ENCODE data around the gene ORC1. TPM values are rescaled to one million over a fixed set of nuclear protein-coding genes. Genes with fewer than 3 reads are reported as not detected.

ORC1 gene
- total and polyA plus RNA-seq, 2 of the 8 experiments (the other 6 are each of a cell fraction or from before 2014, with no cell fraction given): 36.9 to 49.0 TPM

GRCh38 chr1:52358851-52359497, 45.2 kb downstream of the ORC1 start (continued):
- TF ChIP-seq, protein P1, sequence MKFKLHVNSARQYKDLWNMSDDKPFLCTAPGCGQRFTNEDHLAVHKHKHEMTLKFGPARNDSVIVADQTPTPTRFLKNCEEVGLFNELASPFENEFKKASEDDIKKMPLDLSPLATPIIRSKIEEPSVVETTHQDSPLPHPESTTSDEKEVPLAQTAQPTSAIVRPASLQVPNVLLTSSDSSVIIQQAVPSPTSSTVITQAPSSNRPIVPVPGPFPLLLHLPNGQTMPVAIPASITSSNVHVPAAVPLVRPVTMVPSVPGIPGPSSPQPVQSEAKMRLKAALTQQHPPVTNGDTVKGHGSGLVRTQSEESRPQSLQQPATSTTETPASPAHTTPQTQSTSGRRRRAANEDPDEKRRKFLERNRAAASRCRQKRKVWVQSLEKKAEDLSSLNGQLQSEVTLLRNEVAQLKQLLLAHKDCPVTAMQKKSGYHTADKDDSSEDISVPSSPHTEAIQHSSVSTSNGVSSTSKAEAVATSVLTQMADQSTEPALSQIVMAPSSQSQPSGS (IDR thresholded peaks at IDR 0.05; ENCODE audit: low read length): no peak
